ENCODE results near the gene ANKS1A. TPM values are rescaled to one million over a fixed set of nuclear protein-coding genes. Genes with fewer than 3 reads are reported as not detected.

Gene ANKS1A
- total RNA-seq, 3 donors from 2014 or later (not counting 1 experiment from before 2014, with no cell fraction given): 10.4 to 11.5 (median 10.9) TPM

DNA sequence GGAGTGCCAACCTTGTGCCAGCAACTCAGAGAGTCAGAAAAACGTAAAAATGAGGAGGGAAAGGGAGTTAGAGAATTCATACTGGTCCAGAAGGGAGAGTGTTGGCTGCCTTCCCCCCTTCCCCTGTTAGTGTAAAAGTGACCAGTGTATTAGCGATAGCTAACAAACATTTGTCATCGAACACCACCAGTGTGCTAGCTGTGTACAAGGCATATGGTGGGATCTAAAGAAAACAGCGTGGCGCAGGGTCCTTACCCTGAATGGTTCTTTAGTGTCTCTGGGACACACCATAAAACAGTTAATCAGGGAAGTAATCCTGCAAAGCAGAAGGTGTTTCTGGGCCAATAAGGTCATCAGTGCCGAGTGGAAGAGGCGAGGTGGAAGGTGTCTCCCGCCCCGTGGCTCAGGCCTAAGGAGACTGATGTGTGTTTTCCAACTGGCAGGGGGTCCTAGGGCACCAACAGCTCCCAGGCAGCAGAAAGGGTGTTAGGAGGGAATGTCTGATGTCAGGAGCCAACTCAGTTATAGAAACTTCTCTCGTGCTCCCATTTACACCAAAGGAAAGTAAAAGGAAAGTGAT lies 160.2 kb downstream of the ANKS1A start:
- H3K4me1 Mint-ChIP-seq: peaks cover 16 to 18% of the 10 kb centered on the region in 2 donors
- H3K27ac ChIP-seq (ENCODE audit: low read length): no peak overlapping the region
- no peaks in the 10 kb centered on the region for H3K36me3 ChIP-seq (ENCODE audit: control insufficient read depth, insufficient read depth, low read length)
- DNase-seq (no peak), ATAC-seq (no peak)
- no peaks in the 10 kb centered on the region for H3K27me3 Mint-ChIP-seq (ENCODE audit: low read depth in 2 of 2)
- no peak overlapping the region for H3K4me3 ChIP-seq (ENCODE audit: low read length)
- no peaks in the 10 kb centered on the region for H3K9me3 Mint-ChIP-seq
- peaks cover 12% of the 10 kb centered on the region for H3K4me1 ChIP-seq (ENCODE audit: control insufficient read depth, insufficient read depth, low read length)
- intact Hi-C loops (cut with micrococcal nuclease): no loop called here
- no peak overlapping the region for H3K4me3 Mint-ChIP-seq
- 97% methylated on average over 10 of the region's 10 CpGs for WGBS (ENCODE audit: insufficient coverage)
- no peaks in the 10 kb centered on the region for H3K9me3 ChIP-seq (ENCODE audit: control insufficient read depth, insufficient read depth, low read length)
- no peaks in the 10 kb centered on the region for H3K36me3 Mint-ChIP-seq
- TF ChIP-seq, protein P1, sequence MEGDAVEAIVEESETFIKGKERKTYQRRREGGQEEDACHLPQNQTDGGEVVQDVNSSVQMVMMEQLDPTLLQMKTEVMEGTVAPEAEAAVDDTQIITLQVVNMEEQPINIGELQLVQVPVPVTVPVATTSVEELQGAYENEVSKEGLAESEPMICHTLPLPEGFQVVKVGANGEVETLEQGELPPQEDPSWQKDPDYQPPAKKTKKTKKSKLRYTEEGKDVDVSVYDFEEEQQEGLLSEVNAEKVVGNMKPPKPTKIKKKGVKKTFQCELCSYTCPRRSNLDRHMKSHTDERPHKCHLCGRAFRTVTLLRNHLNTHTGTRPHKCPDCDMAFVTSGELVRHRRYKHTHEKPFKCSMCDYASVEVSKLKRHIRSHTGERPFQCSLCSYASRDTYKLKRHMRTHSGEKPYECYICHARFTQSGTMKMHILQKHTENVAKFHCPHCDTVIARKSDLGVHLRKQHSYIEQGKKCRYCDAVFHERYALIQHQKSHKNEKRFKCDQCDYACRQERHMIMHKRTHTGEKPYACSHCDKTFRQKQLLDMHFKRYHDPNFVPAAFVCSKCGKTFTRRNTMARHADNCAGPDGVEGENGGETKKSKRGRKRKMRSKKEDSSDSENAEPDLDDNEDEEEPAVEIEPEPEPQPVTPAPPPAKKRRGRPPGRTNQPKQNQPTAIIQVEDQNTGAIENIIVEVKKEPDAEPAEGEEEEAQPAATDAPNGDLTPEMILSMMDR (IDR thresholded peaks at IDR 0.05): no peak
- H3K27me3 ChIP-seq (ENCODE audit: control insufficient read depth, insufficient read depth, low read length): no peaks in the 10 kb centered on the region
- no peak overlapping the region for H3K27ac Mint-ChIP-seq

- WGBS (ENCODE audit: insufficient coverage): 29% methylated on average over 8 of the region's 10 CpGs
- Histone ChIP-seq H3K36me3 (ENCODE audit: control insufficient read depth, insufficient read depth, low read length) (no peaks in the 10 kb centered on the region), H3K27ac (ENCODE audit: low read length) (no peak overlapping the region), H3K9me3 (ENCODE audit: control insufficient read depth, insufficient read depth, low read length) (no peaks in the 10 kb centered on the region), H3K4me1 (ENCODE audit: control insufficient read depth, insufficient read depth, low read length) (peaks cover 12% of the 10 kb centered on the region), H3K4me3 (ENCODE audit: low read length) (no peak overlapping the region), H3K27me3 (ENCODE audit: control insufficient read depth, insufficient read depth, low read length) (no peaks in the 10 kb centered on the region)
- intact Hi-C loops (cut with micrococcal nuclease): no loop called here
- TF ChIP-seq, protein P1 (IDR thresholded peaks at IDR 0.05): no peak
- no peak for DNase-seq
- Mint-ChIP-seq H3K27me3 (ENCODE audit: low read depth in 2 of 2) (no peaks in the 10 kb centered on the region), H3K4me1 (peaks cover 16 to 18% of the 10 kb centered on the region in 2 donors), H3K36me3 (no peaks in the 10 kb centered on the region), H3K27ac (no peak overlapping the region), H3K9me3 (no peaks in the 10 kb centered on the region), H3K4me3 (no peak overlapping the region)
- no peak for ATAC-seq
Measured at GRCh38 chr6:35049900-35050756, 161.1 kb downstream of the ANKS1A start.

DNA sequence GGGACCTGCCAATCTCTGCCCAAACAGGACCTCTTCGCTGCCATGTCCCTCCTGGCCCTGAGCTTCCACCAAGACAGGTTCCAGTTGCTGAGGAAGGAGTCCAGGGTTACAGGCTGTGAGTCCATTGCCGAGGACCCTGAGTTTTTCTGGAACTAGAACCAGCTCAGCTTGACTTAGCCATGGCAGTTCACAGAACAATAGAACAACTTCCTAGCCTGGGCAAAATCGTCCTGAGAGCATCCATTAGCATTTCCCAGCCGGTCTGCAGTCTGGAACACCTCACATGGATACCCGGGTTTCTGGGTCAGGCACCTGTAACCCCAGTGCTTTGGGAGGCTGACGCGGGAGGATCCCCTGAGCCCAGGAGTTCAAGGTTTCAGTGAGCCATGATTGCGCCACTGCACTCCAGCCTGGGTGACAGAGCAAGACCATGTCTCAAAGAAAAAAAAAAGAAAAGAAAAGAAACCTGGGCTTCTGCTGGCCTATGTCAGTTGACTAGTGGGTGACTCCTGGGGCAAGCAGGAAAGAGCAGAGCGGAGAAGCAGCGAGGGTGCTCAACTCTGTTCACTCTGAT lies 161.8 kb downstream of the ANKS1A start:
- TF ChIP-seq, protein P1 (IDR thresholded peaks at IDR 0.05): no peak
- no peak for ATAC-seq

More for the DNA sequence above, 161.8 kb downstream of the ANKS1A start:
- no peaks in the 10 kb centered on the region for H3K36me3 ChIP-seq (ENCODE audit: control insufficient read depth, insufficient read depth, low read length)
- intact Hi-C loops (cut with micrococcal nuclease): no loop called here
- no peak overlapping the region for H3K27ac ChIP-seq (ENCODE audit: low read length)
- Mint-ChIP-seq H3K27me3 (ENCODE audit: low read depth in 2 of 2) (no peaks in the 10 kb centered on the region), H3K4me3 (no peak overlapping the region), H3K9me3 (no peaks in the 10 kb centered on the region), H3K36me3 (no peaks in the 10 kb centered on the region), H3K27ac (no peak overlapping the region), H3K4me1 (peaks cover 16 to 18% of the 10 kb centered on the region in 2 donors)
- H3K27me3 ChIP-seq (ENCODE audit: control insufficient read depth, insufficient read depth, low read length): no peaks in the 10 kb centered on the region
- peaks cover 12% of the 10 kb centered on the region for H3K4me1 ChIP-seq (ENCODE audit: control insufficient read depth, insufficient read depth, low read length)
- no peak for DNase-seq
- 88% methylated on average over 10 of the region's 10 CpGs for WGBS (ENCODE audit: insufficient coverage)
- H3K4me3 ChIP-seq (ENCODE audit: low read length): no peak overlapping the region
- H3K9me3 ChIP-seq (ENCODE audit: control insufficient read depth, insufficient read depth, low read length): no peaks in the 10 kb centered on the region

Data from natural killer cell (primary cell).